Heart left ventricle (tissue), 16 donors: Measurements from ENCODE around the gene ZNF724. TPM values are rescaled to one million over a fixed set of nuclear protein-coding genes. Genes with fewer than 3 reads are reported as not detected.

Experiments used
- ATAC-seq, 4 donors: fragments of 200-7000 bp; cut with Tn5 transposase; one replicate each; pipeline ENCODE4 v1.9.1; 2020 to 2022; ENCODE audit warnings: moderate library complexity in 4 of 4, mild to moderate bottlenecking in 3 of 4, moderate number of reproducible peaks in 1 of 4
- DNase-seq, 5 donors: peaks; one replicate each; pipeline ENCODE4 v3.0.0-alpha.2; 2020
- H3K27ac ChIP-seq, 12 donors: fragments of 200-600 bp; sonication (generic) in 4 of 12; one replicate each; pipeline versions ENCODE4 v1.5.0 to v1.8.0; 2016 to 2022; ENCODE audit warnings: mild to moderate bottlenecking in 2 of 12
- H3K27me3 ChIP-seq, 9 donors: fragments of 200-600 bp; sonication (generic) in 2 of 9; one replicate each; pipeline versions ENCODE4 v1.5.1 to v1.8.0; 2016 to 2022; ENCODE audit warnings: mild to moderate bottlenecking in 3 of 9
- H3K36me3 ChIP-seq, 9 donors: fragments of 200-600 bp; sonication (generic) in 2 of 9; one replicate each; pipeline versions ENCODE4 v1.5.0 to v1.8.0; 2018 to 2022; ENCODE audit warnings: mild to moderate bottlenecking in 2 of 9
- H3K4me1 ChIP-seq, 12 donors: fragments of 200-600 bp; sonication (generic) in 4 of 12; one replicate each; pipeline versions ENCODE4 v1.5.0 to v1.8.0; 2016 to 2022; ENCODE audit warnings: mild to moderate bottlenecking in 3 of 12
- H3K4me3 ChIP-seq, 12 donors: fragments of 200-600 bp; sonication (generic) in 4 of 12; one replicate each; pipeline versions ENCODE4 v1.5.0 to v1.8.0; 2017 to 2022; ENCODE audit warnings: mild to moderate bottlenecking in 9 of 12, moderate library complexity in 4 of 12
- H3K9me3 ChIP-seq, 12 donors: fragments of 200-600 bp; sonication (generic) in 4 of 12; one replicate each; pipeline versions ENCODE4 v1.5.0 to v1.8.0; 2016 to 2022; ENCODE audit warnings: mild to moderate bottlenecking in 1 of 12
- POLR2A ChIP-seq, 2 donors: fragments of 450-650 bp; IDR thresholded peaks; one replicate each; pipeline ENCODE4 v1.6.1; 2017; ENCODE audit warnings: antibody characterized with exemption in 2 of 2, mild to moderate bottlenecking in 2 of 2, moderate library complexity in 2 of 2
- WGBS, 4 donors: extraction: QIAGEN DNeasy Blood & Tissue Kit in 2 of 4; methylation state at CpG; one replicate each; pipeline versions ENCODE4 v1.1.5 to v1.1.7; 2013 to 2018; 5-methylcytosine and 5-hydroxymethylcytosine counted together
- intact Hi-C, 10 donors: fragments of 100-400 bp; cut with DNase I; formaldehyde crosslinking; loops; one replicate each; pipeline versions ENCODE4 v1.11.1 to v1.14.2; 2022
- polyA plus RNA-seq, 2 donors: library from polyadenylated mRNA; stranded (reverse); fragments of 200-250 nt; gene quantifications; one replicate each; pipeline ENCODE4 v1.2.3, GENCODE V29; 2013
- total RNA-seq, 9 donors: library from RNA; depleted of rRNA in 2 of 9; stranded (reverse); fragments of >200 nt in 2 of 9; fragmentation: NEBNext Ultra II Directional in 3 of 9; extraction: Animal tissue kit (Norgen Biotek cat#: 25700) in 3 of 9; gene quantifications; one replicate each; pipeline versions ENCODE4 v1.1.0 to v1.2.4, GENCODE V29; 2016 to 2023
- TF ChIP-seq, protein P1 (sequence below), 12 donors: fragments of 200-600 bp; sonication (generic) in 4 of 12; IDR thresholded peaks; one replicate each; pipeline versions ENCODE4 v1.5.0 to v1.8.0; 2018 to 2022; ENCODE audit warnings: antibody characterized with exemption in 12 of 12, mild to moderate bottlenecking in 5 of 12
- donor health status: ischemic (EF 13 %, LVEDD 7.1; RV severe dilation, severe dysfunction).
- donor health status: healthy with polysubstance abuse.
- donor health status: DM: no; HTN: yes; CAD: no.
- donor health status: DM: no; HTN: no; CAD: no.
- donor health status: ischemic (EF 25% LVEDD 6.9; RV normal size, moderate dysfunction).
- donor health status: ischemic (EF 25% LVEDD 5.7; RV mildly dilated, moderate dysfunction).
- donor health status: healthy.
- donor health status: DM: yes; HTN: yes; CAD: no.
- donor health status: ischemic (EF 35%, LVEDD 5.7; RV mildly dilated, moderate dysfunction).
- donor health status: nonischemic (EF 11% LVEDD 7.7; RV severe dilation, severe dysfunction).
- donor health status: DM: yes; HTN: yes; CAD: no.
- donor health status: PGD.
- donor health status: ischemic (EF 29% LVEDD 5.4; RV normal size, mild dysfunction).
- donor health status: nonischemic (EF 23%, LVEDD 6.1; RV moderate dilation, normal function).

The ZNF724 gene
- total and polyA plus RNA-seq, 11 donors = 0.34 to 2.9 (median 1.4) TPM

DNA sequence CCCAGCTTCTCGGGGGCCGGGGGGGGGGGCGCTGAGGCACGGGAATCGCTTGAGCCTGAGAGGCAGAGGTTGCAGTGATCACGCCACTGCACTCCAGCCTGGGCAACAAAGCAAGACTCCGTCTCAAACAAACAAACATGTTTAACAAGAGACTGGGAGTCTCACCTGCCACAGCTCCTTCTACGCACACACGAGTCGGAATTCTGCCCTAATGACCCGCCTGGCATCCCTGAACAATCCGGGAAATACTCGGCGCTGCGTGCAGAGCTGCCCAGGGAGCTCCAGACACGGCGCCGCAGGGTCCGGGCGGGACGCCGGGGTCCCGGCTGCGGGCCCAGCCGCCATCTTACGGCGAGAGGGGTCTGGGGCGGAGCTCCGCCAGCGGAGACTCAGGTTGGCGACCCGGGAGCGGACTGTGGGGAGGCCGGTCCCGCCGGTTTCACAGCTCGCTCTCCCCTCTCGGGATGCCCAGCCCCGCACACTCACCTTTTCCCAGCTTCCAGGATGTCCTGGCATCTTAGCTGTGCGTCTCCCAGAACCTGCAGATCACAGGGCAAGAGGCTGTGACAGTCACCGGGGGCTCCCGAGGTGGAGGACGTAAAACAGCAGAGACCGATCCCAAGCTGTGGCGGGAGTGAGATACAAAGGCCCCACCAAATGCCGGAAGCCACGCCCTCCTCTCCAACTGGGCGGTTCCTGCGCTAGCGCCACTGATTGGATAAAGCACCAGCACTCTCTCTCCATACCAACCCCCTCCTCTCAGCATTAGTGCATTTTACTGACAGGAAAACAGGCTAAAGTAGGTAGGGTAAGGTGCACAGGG, 23.6 kb upstream of the ZNF724 start:
- Histone ChIP-seq H3K9me3 (no peaks in the 10 kb centered on the region), H3K27ac (peak overlapping the region; percentile 53 to 89 (median 78)), H3K27me3 (no peaks in the 10 kb centered on the region), H3K36me3 (peaks cover 0 to 19% (median 12%) of the 10 kb centered on the region in 9 donors), H3K4me3 (peak overlapping the region; percentile 52 to 97 (median 88)), H3K4me1 (peaks cover 0 to 20% (median 7%) of the 10 kb centered on the region in 12 donors)
- intact Hi-C loops = loop anchor here in 1 of 10 donors (2.0 kb wide), 1 partner anchor 121 kb away; the partner anchor contains the start of gene ZNF91
- WGBS, 4 donors = 0% methylated on average over 34 to 50 of the region's 50 CpGs
- ATAC-seq (peak; percentile 98 to 100 (median 100)), DNase-seq (peak; percentile 90 to 93 (median 91))
- peak in 1 of 2 donors; percentile 71 for TF ChIP-seq POLR2A (IDR thresholded peaks at IDR 0.05)
- TF ChIP-seq, protein P1, sequence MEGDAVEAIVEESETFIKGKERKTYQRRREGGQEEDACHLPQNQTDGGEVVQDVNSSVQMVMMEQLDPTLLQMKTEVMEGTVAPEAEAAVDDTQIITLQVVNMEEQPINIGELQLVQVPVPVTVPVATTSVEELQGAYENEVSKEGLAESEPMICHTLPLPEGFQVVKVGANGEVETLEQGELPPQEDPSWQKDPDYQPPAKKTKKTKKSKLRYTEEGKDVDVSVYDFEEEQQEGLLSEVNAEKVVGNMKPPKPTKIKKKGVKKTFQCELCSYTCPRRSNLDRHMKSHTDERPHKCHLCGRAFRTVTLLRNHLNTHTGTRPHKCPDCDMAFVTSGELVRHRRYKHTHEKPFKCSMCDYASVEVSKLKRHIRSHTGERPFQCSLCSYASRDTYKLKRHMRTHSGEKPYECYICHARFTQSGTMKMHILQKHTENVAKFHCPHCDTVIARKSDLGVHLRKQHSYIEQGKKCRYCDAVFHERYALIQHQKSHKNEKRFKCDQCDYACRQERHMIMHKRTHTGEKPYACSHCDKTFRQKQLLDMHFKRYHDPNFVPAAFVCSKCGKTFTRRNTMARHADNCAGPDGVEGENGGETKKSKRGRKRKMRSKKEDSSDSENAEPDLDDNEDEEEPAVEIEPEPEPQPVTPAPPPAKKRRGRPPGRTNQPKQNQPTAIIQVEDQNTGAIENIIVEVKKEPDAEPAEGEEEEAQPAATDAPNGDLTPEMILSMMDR (IDR thresholded peaks at IDR 0.05) = peak in 1 of 12 donors; percentile 20

DNA sequence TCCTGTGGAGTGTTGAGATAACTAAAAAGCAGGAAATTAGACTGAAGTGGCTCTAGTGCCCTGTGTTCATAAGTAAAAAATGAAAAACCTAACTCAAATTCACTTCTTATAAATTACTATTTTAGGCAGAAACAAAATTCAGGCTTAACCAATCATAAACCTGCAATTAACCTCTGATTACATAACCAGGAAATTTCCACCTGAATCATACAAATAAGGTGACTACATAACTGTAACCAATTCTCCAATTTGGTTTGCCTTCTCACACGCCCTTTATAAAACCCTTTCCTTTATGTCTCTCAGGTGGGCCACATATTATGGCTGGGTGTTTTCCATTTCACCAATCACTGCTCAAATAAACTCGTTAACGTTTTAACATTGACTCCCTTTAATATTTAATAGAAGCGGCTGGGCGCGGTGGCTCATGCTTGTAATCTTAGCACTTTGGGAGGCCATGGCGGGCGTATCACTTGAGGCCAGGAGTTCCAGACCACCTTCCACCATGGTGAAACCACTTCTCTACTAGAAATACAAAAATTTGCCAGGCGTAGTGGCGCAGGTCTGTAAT, 22.9 kb upstream of the ZNF724 start:
- ATAC-seq (no peak), DNase-seq (peak in 1 of 5 donors; percentile 12)
- peaks cover 0 to 26% (median 17%) of the 10 kb centered on the region in 9 donors for H3K36me3 ChIP-seq
- no peaks in the 10 kb centered on the region for H3K27me3 ChIP-seq
- 2 to 4% (median 3%) methylated on average over 10 of the region's 10 CpGs for WGBS, 4 donors
- H3K9me3 ChIP-seq = no peaks in the 10 kb centered on the region
- peak overlapping the region; percentile 53 to 89 (median 78) for H3K27ac ChIP-seq
- H3K4me1 ChIP-seq = peaks cover 0 to 20% (median 7%) of the 10 kb centered on the region in 12 donors
- peak overlapping the region; percentile 52 to 97 (median 88) for H3K4me3 ChIP-seq
- TF ChIP-seq, protein P1 (IDR thresholded peaks at IDR 0.05) = no peak
- no peak for TF ChIP-seq POLR2A (IDR thresholded peaks at IDR 0.05)
- intact Hi-C loops = loop anchor here in 1 of 10 donors (2.0 kb wide), 1 partner anchor 122 kb away; the partner anchor contains the start of gene ZNF91

GRCh38 chr19:23263870-23264590, 13.8 kb upstream of the ZNF724 start:
- Histone ChIP-seq H3K27ac (no peak overlapping the region), H3K4me3 (no peak overlapping the region), H3K27me3 (no peaks in the 10 kb centered on the region), H3K4me1 (no peaks in the 10 kb centered on the region), H3K36me3 (peaks cover 0 to 57% (median 42%) of the 10 kb centered on the region in 9 donors), H3K9me3 (no peaks in the 10 kb centered on the region)
- WGBS, 4 donors = 91 to 94% (median 92%) methylated on average over 2 of the region's 2 CpGs
- ATAC-seq = peak in 1 of 4 donors; percentile 13
- DNase-seq = no peak
- TF ChIP-seq, protein P1 (IDR thresholded peaks at IDR 0.05) = no peak
- no peak for TF ChIP-seq POLR2A (IDR thresholded peaks at IDR 0.05)
- intact Hi-C loops = no loop called here
